ENCODE measurements around the gene MNAT1.

- TF ChIP-seq EP300 (conservative IDR thresholded peaks at IDR 0.05; ENCODE audit: poor library complexity, severe bottlenecking) (no peak), CTCF (IDR thresholded peaks at IDR 0.05; ENCODE audit: poor library complexity, severe bottlenecking) (no peak), SMC3 (conservative IDR thresholded peaks at IDR 0.05; ENCODE audit: poor library complexity) (no peak), EZH2 (IDR thresholded peaks at IDR 0.05; ENCODE audit: borderline replicate concordance, insufficient read depth, low read length, poor library complexity, severe bottlenecking) (no peak), REST (IDR thresholded peaks at IDR 0.05; ENCODE audit: borderline replicate concordance) (no peak), MXI1 (conservative IDR thresholded peaks at IDR 0.05; ENCODE audit: poor library complexity, severe bottlenecking) (peak; percentile 11), POLR2AphosphoS5 (IDR thresholded peaks at IDR 0.05) (peak; percentile 42), TAF1 (IDR thresholded peaks at IDR 0.05; ENCODE audit: low read depth) (no peak)
Measured at GRCh38 chr14:60723907-60724618, 10.5 kb upstream of the MNAT1 start, which contains the start of gene SIX4.
